ENCODE measurements around the gene ST8SIA6. TPM values are rescaled to one million over a fixed set of nuclear protein-coding genes. Genes with fewer than 3 reads are reported as not detected.

ST8SIA6 gene
- total and polyA plus RNA-seq, 9 of the 15 experiments (the other 6 are each of a cell fraction or from before 2014, with no cell fraction given): 0.69 to 6.7 (median 5.0) TPM

DNA sequence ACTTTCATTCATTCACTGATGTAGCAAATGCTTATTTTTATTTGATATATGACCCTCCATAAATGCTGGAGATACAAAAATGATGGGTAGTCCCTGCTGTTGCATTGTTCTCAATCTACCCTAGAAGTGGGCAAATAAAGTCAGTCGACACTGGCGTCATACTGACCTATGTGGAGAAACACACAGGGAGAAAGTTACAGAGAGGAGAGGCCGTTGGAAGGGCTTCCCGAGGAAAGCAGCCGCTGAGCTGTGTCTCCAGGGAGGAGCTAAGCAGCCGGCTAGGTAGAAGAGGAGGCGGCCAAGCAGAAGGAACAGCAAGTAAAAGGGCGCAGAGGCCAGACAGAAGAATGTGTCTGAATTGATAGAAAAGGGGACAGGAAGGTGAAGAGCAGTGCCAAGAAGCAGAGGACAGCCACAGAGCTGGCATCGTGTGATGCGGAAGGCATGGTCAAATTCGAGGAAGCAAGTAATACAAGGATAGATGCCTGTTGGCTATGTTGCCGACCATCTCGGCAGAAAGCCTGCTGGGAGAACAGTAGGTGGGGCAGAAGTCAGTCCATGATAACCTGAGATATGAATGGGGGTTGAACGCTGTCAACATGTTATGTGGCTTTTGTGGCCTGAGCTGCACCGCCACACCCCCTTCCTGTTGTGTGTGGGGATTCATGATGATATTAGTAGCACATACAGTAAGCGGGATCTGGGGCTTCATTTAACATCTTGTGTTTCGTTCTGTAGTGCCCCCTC lies 25.9 kb downstream of the ST8SIA6 start (continued):
- TF ChIP-seq, protein P1, sequence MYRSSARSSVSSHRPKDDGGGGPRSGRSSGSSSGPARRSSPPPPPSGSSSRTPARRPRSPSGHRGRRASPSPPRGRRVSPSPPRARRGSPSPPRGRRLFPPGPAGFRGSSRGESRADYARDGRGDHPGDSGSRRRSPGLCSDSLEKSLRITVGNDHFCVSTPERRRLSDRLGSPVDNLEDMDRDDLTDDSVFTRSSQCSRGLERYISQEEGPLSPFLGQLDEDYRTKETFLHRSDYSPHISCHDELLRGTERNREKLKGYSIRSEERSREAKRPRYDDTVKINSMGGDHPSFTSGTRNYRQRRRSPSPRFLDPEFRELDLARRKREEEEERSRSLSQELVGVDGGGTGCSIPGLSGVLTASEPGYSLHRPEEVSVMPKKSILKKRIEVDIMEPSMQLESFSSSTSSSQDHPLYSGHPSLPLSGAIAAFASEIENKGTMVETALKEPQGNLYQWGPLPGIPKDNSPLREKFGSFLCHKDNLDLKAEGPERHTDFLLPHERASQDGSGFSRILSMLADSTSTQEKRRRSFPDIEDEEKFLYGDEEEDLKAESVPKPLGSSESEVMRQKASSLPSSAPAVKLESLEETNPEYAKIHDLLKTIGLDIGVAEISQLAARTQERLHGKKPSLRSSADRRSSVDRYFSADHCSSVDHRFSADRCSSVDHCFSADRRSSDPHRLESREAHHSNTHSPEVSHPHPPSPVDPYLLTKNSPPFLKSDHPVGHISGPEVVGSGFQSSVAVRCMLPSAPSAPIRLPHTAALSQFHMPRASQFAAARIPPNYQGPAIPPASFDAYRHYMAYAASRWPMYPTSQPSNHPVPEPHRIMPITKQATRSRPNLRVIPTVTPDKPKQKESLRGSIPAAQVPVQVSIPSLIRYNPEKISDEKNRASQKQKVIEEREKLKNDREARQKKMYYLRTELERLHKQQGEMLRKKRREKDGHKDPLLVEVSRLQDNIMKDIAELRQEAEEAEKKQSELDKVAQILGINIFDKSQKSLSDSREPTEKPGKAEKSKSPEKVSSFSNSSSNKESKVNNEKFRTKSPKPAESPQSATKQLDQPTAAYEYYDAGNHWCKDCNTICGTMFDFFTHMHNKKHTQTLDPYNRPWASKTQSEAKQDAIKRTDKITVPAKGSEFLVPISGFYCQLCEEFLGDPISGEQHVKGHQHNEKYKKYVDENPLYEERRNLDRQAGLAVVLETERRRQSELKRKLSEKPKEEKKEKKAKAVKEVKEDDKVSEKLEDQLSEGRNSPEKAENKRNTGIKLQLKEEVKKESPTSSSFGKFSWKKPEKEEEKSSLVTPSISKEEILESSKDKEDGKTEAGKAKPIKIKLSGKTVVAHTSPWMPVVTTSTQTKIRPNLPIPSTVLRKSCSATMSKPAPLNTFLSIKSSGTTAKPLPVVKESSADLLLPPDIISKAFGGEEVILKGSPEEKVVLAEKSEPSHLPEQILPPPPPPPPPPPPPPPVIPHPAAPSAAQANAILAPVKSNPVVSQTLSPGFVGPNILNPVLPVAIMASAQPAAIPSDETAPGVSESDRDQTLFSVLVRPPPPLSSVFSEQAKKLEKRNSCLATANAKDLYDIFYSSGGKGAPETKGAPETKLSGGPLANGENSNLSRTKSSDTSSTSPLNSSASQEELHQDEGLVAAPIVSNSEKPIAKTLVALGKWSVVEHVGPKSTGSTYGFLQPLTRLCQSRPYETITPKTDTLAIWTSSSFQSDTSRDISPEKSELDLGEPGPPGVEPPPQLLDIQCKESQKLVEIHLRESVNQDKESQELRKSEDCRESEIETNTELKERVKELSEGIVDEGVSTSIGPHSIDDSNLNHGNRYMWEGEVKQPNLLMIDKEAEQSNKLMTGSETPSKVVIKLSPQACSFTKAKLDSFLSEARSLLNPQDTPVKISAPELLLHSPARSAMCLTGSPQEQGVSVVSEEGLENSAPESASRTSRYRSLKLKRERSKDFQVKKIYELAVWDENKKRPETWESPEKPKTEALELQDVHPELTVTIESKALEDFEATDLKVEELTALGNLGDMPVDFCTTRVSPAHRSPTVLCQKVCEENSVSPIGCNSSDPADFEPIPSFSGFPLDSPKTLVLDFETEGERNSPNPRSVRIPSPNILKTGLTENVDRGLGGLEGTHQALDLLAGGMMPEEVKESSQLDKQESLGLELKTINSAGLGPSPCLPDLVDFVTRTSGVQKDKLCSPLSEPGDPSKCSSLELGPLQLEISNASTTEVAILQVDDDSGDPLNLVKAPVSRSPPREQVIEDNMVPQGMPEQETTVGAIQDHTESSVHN (IDR thresholded peaks at IDR 0.05; ENCODE audit: borderline replicate concordance in 1 of 2, low read depth in 1 of 2): peak in 1 of 2 experiments; percentile 21; a peak in 1 of 4 replicates
- TF ChIP-seq, protein P2, sequence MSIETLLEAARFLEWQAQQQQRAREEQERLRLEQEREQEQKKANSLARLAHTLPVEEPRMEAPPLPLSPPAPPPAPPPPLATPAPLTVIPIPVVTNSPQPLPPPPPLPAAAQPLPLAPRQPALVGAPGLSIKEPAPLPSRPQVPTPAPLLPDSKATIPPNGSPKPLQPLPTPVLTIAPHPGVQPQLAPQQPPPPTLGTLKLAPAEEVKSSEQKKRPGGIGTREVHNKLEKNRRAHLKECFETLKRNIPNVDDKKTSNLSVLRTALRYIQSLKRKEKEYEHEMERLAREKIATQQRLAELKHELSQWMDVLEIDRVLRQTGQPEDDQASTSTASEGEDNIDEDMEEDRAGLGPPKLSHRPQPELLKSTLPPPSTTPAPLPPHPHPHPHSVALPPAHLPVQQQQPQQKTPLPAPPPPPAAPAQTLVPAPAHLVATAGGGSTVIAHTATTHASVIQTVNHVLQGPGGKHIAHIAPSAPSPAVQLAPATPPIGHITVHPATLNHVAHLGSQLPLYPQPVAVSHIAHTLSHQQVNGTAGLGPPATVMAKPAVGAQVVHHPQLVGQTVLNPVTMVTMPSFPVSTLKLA (conservative IDR thresholded peaks at IDR 0.05): peak in 1 of 2 experiments; percentile 72; a peak in 2 of 4 replicates
- TF ChIP-seq ELF2 (CRISPR knock-in tag; IDR thresholded peaks at IDR 0.05) (0 out of 2 replicates have a peak, but pooled peaks have one; percentile 40), RNF2 (IDR thresholded peaks at IDR 0.05) (peak; percentile 98), GATAD2A (IDR thresholded peaks at IDR 0.05) (no peak), CC2D1A (IDR thresholded peaks at IDR 0.05) (peak; percentile 61; the same call in 1 of the 2 replicates), ZNF23 (CRISPR knock-in tag; IDR thresholded peaks at IDR 0.05) (peak; percentile 77)
- TF ChIP-seq, protein P3, sequence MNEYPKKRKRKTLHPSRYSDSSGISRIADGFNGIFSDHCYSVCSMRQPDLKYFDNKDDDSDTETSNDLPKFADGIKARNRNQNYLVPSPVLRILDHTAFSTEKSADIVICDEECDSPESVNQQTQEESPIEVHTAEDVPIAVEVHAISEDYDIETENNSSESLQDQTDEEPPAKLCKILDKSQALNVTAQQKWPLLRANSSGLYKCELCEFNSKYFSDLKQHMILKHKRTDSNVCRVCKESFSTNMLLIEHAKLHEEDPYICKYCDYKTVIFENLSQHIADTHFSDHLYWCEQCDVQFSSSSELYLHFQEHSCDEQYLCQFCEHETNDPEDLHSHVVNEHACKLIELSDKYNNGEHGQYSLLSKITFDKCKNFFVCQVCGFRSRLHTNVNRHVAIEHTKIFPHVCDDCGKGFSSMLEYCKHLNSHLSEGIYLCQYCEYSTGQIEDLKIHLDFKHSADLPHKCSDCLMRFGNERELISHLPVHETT (CRISPR knock-in tag; conservative IDR thresholded peaks at IDR 0.05 in 1 of 2, IDR thresholded peaks at IDR 0.05 in 1 of 2): peak in 1 of 2 experiments; percentile 85; a peak in 2 of 4 replicates
- TF ChIP-seq, protein P4, sequence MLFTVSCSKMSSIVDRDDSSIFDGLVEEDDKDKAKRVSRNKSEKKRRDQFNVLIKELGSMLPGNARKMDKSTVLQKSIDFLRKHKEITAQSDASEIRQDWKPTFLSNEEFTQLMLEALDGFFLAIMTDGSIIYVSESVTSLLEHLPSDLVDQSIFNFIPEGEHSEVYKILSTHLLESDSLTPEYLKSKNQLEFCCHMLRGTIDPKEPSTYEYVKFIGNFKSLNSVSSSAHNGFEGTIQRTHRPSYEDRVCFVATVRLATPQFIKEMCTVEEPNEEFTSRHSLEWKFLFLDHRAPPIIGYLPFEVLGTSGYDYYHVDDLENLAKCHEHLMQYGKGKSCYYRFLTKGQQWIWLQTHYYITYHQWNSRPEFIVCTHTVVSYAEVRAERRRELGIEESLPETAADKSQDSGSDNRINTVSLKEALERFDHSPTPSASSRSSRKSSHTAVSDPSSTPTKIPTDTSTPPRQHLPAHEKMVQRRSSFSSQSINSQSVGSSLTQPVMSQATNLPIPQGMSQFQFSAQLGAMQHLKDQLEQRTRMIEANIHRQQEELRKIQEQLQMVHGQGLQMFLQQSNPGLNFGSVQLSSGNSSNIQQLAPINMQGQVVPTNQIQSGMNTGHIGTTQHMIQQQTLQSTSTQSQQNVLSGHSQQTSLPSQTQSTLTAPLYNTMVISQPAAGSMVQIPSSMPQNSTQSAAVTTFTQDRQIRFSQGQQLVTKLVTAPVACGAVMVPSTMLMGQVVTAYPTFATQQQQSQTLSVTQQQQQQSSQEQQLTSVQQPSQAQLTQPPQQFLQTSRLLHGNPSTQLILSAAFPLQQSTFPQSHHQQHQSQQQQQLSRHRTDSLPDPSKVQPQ (CRISPR knock-in tag; IDR thresholded peaks at IDR 0.05; ENCODE audit: borderline replicate concordance): no peak
- TF ChIP-seq, protein P5, sequence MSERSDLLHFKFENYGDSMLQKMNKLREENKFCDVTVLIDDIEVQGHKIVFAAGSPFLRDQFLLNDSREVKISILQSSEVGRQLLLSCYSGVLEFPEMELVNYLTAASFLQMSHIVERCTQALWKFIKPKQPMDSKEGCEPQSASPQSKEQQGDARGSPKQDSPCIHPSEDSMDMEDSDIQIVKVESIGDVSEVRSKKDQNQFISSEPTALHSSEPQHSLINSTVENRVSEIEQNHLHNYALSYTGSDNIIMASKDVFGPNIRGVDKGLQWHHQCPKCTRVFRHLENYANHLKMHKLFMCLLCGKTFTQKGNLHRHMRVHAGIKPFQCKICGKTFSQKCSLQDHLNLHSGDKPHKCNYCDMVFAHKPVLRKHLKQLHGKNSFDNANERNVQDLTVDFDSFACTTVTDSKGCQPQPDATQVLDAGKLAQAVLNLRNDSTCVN (CRISPR knock-in tag; IDR thresholded peaks at IDR 0.05): no peak

Data from K562 (cell line).